GM12892 (cell line): ENCODE measurements around the gene CNTLN.

Experiments
- POLR2A ChIP-seq: IDR thresholded peaks from 2 replicates; pipeline ENCODE4 v1.6.1; 2011; ENCODE audit warnings: low read depth, low read length, control low read depth
- POLR2AphosphoS5 ChIP-seq: IDR thresholded peaks from 2 replicates; pipeline ENCODE4 v1.6.1; 2011; ENCODE audit warnings: low read depth, low read length, control low read depth

DNA sequence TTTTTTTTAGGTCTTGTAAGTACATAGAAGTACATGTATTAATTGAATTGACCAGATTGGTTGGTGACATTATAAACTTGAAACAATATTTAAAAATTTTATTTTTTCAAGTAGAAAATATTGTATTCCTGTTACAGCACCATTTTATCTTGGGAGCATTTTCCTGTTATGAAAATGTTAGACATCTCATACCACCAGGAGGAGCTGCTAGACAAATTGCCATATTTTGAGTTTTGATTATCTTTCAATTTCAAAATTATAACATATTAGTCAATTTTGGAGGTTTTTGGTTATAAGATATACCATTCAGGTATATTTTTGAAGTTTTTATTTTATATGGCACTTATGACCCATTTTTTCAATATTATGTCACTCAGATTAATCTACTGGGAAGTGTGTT is 84.4 kb downstream of the CNTLN start:
- TF ChIP-seq POLR2AphosphoS5 (no peak), POLR2A (no peak)
